Adipocyte (in vitro differentiated cells): Measurements from ENCODE around the gene VLDLR.
A peak's percentile ranks its signal among the peaks of the same experiment; 100 is the strongest.

Experiments
- DNase-seq: peaks from one replicate; pipeline ENCODE4 v3.0.0-alpha.2; 2015; ENCODE audit warnings: low read depth
- H3K27me3 ChIP-seq: replicated peaks from 2 replicates; pipeline ENCODE4 v1.7.0; 2013; ENCODE audit warnings: mild to moderate bottlenecking, low read length, moderate library complexity; ENCODE audit not compliant: control insufficient read depth, insufficient read depth
- H3K36me3 ChIP-seq: 2 replicates; pipeline ENCODE4 v1.7.0; 2013; ENCODE audit warnings: low read length, mild to moderate bottlenecking, moderate library complexity; ENCODE audit not compliant: control insufficient read depth, insufficient read depth, severe bottlenecking
- H3K4me1 ChIP-seq: 2 replicates; pipeline ENCODE4 v1.7.0; 2013; ENCODE audit warnings: mild to moderate bottlenecking, low read length, moderate library complexity; ENCODE audit not compliant: control insufficient read depth, insufficient read depth
- H3K4me3 ChIP-seq: 2 replicates; pipeline ENCODE4 v1.7.0; 2013; ENCODE audit warnings: mild to moderate bottlenecking, low read length, moderate library complexity
- H3K9ac ChIP-seq: 2 replicates; pipeline ENCODE4 v1.7.0; 2013; ENCODE audit warnings: mild to moderate bottlenecking, low read length, moderate library complexity
- H3K9me3 ChIP-seq: 2 replicates; pipeline ENCODE4 v1.7.0; 2013; ENCODE audit warnings: mild to moderate bottlenecking, low read length, moderate library complexity; ENCODE audit not compliant: control insufficient read depth

VLDLR gene

DNA sequence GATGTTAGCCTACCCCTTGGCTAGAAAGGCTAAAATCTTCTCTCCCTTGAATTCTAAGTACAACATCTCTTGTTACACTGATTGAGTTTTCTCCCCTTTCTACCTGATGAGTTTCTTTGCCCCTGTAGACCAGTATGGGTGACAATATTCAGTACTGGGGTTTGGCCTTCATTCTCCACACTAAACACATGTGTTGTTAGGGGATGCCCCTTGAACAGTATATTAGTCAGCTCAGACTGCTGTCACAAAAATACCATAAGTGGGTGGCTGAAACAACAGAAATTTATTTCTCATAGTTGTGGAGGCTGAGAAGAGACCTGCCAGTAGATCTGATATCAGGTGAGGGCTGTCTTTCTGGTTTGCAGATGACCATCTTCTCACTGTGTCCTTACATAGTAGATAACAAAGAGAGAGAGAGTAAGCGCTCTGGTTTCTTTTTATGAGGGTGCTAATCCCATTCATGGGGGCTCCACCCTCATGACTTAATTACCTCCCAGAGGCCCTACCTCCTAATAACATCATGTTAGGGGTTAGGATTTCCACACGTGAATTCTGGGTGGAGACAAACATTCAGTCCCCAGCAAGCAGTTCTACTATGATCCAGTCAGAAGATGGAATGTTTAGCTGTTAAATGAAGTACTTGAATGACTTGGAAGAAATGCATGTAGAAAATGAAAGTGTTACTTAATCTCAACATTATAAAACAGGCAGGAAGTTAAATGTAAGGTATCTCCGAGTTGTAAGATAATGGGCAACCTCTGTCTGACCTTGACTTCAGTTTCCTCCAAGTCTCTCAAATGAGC lies 17.5 kb downstream of the VLDLR start:
- Histone ChIP-seq H3K36me3 (peaks cover 27% of the 10 kb centered on the region), H3K9me3 (no peaks in the 10 kb centered on the region), H3K4me1 (peaks cover 6% of the 10 kb centered on the region), H3K9ac (no peak overlapping the region), H3K27me3 (no peaks in the 10 kb centered on the region), H3K4me3 (no peak overlapping the region)
- DNase-seq = no peak

DNA sequence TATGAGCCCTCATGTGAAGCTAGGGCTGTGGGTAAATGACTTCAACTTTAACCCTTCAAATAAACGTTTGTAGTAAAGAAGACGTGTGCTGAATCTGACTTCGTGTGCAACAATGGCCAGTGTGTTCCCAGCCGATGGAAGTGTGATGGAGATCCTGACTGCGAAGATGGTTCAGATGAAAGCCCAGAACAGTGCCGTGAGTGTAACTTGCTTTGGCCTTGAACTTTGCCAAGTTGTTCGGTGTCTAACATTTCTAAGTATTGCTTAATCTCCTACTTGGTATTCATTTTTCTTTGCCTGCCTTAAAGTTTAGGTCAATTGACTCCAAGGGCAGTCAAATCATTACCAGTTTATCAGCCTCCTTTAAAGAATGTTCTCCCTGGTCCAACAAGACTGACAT lies 18.2 kb downstream of the VLDLR start:
- Histone ChIP-seq H3K36me3 (peaks cover 30% of the 10 kb centered on the region), H3K4me1 (peaks cover 6% of the 10 kb centered on the region), H3K9me3 (no peaks in the 10 kb centered on the region), H3K27me3 (no peaks in the 10 kb centered on the region), H3K9ac (no peak overlapping the region), H3K4me3 (no peak overlapping the region)
- DNase-seq = no peak

DNA sequence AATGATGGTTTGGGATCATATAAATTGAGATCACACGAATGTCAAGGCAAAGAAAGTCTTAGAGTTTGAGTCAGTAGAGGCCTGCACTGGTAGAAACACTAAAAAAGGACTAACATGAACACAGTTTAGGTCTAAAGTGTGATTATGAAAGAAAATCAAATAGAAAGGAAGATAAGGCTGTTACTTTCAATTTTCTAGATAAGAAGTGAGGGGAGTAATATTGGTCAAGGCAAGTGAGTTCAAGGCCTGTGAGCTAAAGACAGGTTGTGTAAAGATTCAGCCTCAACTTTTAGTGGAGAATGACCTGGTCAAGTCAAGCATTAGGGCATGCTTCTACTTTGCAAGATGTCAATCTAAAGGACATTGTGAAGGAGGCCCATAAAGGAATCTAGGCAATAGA lies 19.0 kb downstream of the VLDLR start:
- Histone ChIP-seq H3K36me3 (peaks cover 38% of the 10 kb centered on the region), H3K4me1 (peaks cover 6% of the 10 kb centered on the region), H3K9me3 (no peaks in the 10 kb centered on the region), H3K9ac (no peak overlapping the region), H3K4me3 (no peak overlapping the region), H3K27me3 (no peaks in the 10 kb centered on the region)
- DNase-seq = no peak

DNA sequence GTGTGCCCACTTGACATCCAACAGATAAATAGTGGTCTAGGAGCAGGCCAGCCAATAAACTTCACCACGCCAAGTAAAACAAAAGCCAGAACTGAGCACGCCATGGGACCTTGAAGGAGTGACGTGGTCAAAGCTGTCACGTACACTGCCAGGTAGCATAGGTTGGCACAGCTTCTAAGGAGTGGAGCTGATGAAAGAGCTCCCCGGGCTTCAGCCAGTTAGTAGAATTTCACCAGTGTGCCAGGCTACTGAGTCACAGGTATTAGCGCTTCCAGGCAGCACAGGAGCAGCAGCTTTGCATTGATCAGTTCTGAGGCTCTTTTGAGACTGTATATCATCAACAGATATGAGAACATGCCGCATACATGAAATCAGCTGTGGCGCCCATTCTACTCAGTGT lies 19.4 kb downstream of the VLDLR start:
- Histone ChIP-seq H3K9ac (no peak overlapping the region), H3K4me3 (no peak overlapping the region), H3K36me3 (peaks cover 39% of the 10 kb centered on the region), H3K4me1 (peaks cover 6% of the 10 kb centered on the region), H3K27me3 (no peaks in the 10 kb centered on the region), H3K9me3 (no peaks in the 10 kb centered on the region)
- DNase-seq = no peak

DNA sequence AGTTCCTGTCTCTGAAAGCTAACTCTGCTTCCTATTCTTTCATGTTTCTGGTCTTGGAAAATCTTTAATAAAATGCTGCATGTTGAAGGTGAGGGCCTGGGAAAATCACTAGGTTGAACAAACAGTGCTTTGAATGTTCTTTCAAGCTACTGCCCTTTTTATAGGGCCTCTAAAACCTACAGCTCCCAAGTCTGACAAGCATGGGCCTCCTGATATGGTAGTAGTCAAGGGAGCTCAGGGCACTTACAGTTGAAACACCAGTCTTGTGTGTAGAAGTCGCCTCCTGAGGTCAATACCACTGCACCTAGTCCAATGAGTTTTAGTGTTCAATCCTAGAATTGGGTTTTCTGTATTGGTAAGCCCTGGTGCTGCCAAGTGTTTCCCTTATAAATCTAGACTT lies 20.5 kb downstream of the VLDLR start:
- no peak for DNase-seq
- Histone ChIP-seq H3K9me3 (no peaks in the 10 kb centered on the region), H3K36me3 (peaks cover 44% of the 10 kb centered on the region), H3K27me3 (no peaks in the 10 kb centered on the region), H3K4me3 (no peak overlapping the region), H3K9ac (no peak overlapping the region), H3K4me1 (peaks cover 6% of the 10 kb centered on the region)

DNA sequence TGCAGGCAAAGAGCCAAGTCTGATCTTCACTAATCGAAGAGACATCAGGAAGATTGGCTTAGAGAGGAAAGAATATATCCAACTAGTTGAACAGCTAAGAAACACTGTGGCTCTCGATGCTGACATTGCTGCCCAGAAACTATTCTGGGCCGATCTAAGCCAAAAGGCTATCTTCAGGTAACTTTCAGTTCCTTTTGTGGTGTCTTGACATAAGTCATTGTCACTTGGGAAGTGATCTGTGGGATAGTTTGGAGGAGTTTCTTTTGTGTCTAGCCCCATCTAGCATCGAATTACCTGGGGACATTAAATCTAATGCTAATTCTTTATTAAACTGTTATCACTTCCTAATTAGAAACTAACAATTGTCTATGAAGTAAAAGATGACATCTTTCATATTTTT lies 24.0 kb downstream of the VLDLR start:
- H3K9ac ChIP-seq = no peak overlapping the region
- H3K36me3 ChIP-seq = peaks cover 79% of the 10 kb centered on the region
- DNase-seq = no peak
- no peaks in the 10 kb centered on the region for H3K4me1 ChIP-seq
- no peaks in the 10 kb centered on the region for H3K27me3 ChIP-seq
- H3K4me3 ChIP-seq = no peak overlapping the region
- no peaks in the 10 kb centered on the region for H3K9me3 ChIP-seq

DNA sequence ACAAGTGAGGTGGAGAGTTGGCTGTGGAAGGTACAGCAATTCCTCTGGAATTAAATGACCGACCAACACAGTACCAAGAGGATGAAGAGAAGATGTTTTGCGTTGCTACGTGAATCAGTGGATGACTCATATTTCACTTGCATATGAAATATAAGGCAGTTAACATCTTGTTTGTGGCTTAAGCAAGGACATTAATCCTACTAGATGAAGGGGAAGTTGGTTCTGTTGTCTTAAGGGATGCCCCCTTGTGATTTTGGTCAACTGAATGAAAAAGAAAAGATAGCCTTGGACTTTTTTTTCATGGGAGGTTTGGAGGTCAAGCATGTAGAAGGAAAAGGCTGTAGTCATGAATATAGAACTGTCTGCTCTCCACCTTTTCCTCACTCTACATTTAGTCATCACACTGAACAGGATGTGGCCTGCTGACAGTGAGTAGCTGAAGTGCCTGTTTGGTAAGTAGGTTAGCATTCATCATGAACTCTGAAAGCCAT lies 33.9 kb downstream of the VLDLR start:
- peaks cover 48% of the 10 kb centered on the region for H3K36me3 ChIP-seq

DNA sequence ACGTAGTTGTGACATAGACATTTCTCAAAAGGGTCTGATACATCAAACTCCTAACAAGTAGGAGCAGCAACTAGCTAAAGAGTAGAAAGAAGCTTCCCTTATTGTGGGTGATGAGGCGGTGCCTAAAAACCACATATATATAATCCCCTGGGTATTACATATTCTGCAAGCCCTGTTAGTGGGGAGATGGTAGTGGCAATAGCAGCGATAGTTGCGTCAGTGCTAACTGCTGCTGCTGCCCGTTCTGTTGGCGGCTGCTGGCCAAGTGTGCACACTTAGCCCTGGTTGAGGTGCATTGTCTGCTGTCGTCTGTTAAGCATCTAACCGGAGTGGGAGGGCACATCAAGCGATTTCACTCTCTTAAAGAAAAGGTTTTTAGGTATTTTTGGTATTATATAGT lies 35.8 kb downstream of the VLDLR start:
- peaks cover 6% of the 10 kb centered on the region for H3K4me1 ChIP-seq
- no peaks in the 10 kb centered on the region for H3K9me3 ChIP-seq
- DNase-seq = no peak
- peaks cover 28% of the 10 kb centered on the region for H3K36me3 ChIP-seq
- no peak overlapping the region for H3K9ac ChIP-seq
- no peak overlapping the region for H3K4me3 ChIP-seq
- no peaks in the 10 kb centered on the region for H3K27me3 ChIP-seq

More for the DNA sequence above, 33.9 kb downstream of the VLDLR start:
- DNase-seq = peak; percentile 56
- Histone ChIP-seq H3K9ac (no peak overlapping the region), H3K27me3 (no peaks in the 10 kb centered on the region), H3K4me3 (no peak overlapping the region), H3K9me3 (no peaks in the 10 kb centered on the region), H3K4me1 (peaks cover 6% of the 10 kb centered on the region)

DNA sequence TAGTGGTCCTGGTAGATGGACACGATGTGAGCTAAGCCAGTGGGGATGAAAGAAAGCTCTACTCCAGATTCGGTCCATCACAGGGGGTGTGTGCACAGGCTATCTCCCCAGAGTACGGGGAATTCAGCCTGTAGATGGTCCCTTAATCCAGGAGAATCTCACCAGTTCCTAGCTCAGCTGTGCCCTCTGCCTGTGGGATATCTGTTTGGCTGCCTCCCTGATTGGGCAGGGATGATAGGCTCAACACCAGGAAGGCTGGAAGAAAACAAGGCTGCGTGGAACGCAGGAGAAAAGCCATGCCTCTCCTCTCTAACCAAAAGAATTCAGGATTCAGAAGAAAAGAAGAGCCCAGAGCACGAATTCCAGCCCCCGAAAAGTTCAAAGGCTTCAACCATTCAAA lies 40.9 kb downstream of the VLDLR start:
- Histone ChIP-seq H3K4me1 (peaks cover 7% of the 10 kb centered on the region), H3K36me3 (no peaks in the 10 kb centered on the region), H3K9me3 (peaks cover 3% of the 10 kb centered on the region), H3K9ac (no peak overlapping the region), H3K4me3 (no peak overlapping the region), H3K27me3 (no peaks in the 10 kb centered on the region)
- no peak for DNase-seq

DNA sequence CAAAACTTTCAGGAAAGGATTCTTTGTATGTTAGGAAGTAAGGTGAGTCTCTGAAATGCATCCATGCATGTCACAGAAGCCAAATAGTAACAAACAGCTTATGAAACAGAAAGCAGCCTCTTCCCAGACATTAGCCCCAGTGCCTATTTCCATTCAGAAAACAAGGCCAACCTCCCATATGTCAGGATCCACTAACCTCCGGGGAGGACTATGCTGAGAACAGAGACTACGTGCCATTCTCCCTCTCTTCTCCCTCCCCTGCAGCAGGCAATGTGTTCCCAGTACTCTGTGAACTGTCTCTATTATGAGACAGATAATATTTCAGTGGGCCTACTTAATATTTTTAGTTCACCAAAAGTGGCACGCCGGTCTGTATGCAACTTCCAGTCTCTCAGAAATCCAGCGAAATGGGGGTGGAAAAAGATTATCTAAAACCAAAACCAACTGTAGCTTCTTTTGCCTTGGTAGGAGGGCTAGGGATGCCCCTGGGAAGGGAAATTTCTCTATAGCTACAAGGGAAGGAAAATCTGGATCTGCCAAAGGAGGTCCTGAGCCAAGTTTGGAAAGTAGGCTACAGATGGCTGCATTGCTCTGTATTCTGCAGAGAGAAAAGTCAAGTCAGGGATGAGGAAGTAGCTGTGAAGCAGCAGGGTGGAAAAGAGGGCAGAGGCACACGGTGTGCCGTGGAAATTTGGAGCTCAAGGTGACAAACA lies 42.0 kb downstream of the VLDLR start:
- no peak overlapping the region for H3K9ac ChIP-seq
- H3K36me3 ChIP-seq = no peaks in the 10 kb centered on the region
- peaks cover 7% of the 10 kb centered on the region for H3K4me1 ChIP-seq

DNA sequence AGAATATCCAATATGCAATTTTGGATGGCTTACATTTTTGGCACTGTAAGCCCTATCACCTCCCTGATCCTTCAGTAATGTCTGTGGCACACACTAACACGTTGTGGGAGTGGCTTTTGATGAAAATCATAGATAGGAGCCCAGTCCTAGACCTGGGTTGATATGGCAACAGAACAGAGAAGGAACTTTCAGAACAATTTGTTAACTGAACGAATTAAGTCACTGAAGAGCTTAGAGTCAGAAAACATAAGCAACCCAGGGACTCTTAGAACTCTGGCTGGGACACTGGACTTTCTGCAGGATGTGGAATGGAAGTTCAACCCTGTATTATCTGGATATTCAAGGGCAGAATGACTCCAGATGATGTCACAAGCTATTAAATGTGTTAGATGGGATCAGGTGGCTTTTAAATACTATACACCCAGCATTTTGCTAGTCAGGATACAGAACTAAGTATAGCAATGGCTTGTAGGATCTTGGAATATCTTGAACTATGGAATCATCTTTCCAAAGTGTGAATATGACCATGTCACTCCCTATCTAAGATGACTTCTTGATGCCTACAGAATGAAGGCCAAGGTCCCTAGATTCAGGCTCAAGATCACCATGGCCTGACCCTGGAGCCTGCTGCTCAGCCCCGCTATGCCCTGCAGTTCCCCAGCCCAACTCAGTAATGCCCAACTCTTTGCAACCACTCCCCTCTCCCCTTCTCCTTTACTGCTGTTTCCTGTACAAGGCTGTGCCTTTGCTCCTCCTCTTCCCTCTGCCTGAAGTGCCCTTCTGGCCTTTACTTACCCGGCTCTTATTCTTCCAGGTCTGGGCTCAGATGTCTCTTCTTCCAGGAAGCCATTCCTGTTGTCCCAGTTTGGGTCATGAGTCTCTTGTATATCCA lies 42.8 kb downstream of the VLDLR start:
- no peak overlapping the region for H3K9ac ChIP-seq
- peaks cover 7% of the 10 kb centered on the region for H3K4me1 ChIP-seq
- no peaks in the 10 kb centered on the region for H3K27me3 ChIP-seq
- no peaks in the 10 kb centered on the region for H3K36me3 ChIP-seq
- H3K4me3 ChIP-seq = no peak overlapping the region
- H3K9me3 ChIP-seq = peaks cover 3% of the 10 kb centered on the region
- no peak for DNase-seq

More for the DNA sequence above, 42.0 kb downstream of the VLDLR start:
- Histone ChIP-seq H3K27me3 (no peaks in the 10 kb centered on the region), H3K9me3 (peaks cover 3% of the 10 kb centered on the region), H3K4me3 (no peak overlapping the region)
- no peak for DNase-seq
